GM23338 (cell line): ENCODE results near the gene OVCA2. TPM values are rescaled to one million over a fixed set of nuclear protein-coding genes. Genes with fewer than 3 reads are reported as not detected.

ENCODE experiments used
- ATAC-seq: fragments of 200-7000 bp; cut with Tn5 transposase; 3 replicates; pipeline ENCODE4 v1.9.1; 2020
- DNase-seq: peaks from one replicate; pipeline ENCODE4 v3.0.0-alpha.2; 2015; ENCODE audit warnings: low spot score
- H2AFZ ChIP-seq: fragments of 200-600 bp; sonication (generic); 2 replicates; pipeline ENCODE4 v1.8.0; 2016; ENCODE audit warnings: antibody characterized with exemption, mild to moderate bottlenecking, moderate library complexity
- H3F3A ChIP-seq: fragments of 200-600 bp; sonication (generic); replicated peaks from 2 replicates; pipeline ENCODE4 v1.8.0; 2017; ENCODE audit warnings: antibody characterized with exemption, mixed run types, low read depth
- H3K27ac ChIP-seq: fragments of 200-600 bp; sonication (generic); 2 replicates; pipeline ENCODE4 v1.6.1; 2016; ENCODE audit warnings: low read depth
- H3K27me3 ChIP-seq: fragments of 200-600 bp; sonication (generic); 2 replicates; pipeline ENCODE4 v1.8.0; 2016; ENCODE audit warnings: mild to moderate bottlenecking, mixed run types, moderate library complexity; ENCODE audit not compliant: insufficient read depth
- H3K36me3 ChIP-seq: fragments of 200-600 bp; sonication (generic); 2 replicates; pipeline ENCODE4 v1.8.0; 2016; ENCODE audit warnings: mild to moderate bottlenecking; ENCODE audit not compliant: insufficient read depth
- H3K4me1 ChIP-seq: fragments of 200-600 bp; sonication (generic); 2 replicates; pipeline ENCODE4 v1.8.0; 2016; ENCODE audit warnings: mild to moderate bottlenecking, moderate library complexity; ENCODE audit not compliant: insufficient read depth
- H3K4me2 ChIP-seq: fragments of 200-600 bp; sonication (generic); 2 replicates; pipeline ENCODE4 v1.7.1; 2017; ENCODE audit warnings: mixed run types
- H3K4me3 ChIP-seq: fragments of 200-600 bp; sonication (generic); 2 replicates; pipeline ENCODE4 v1.6.1; 2016; ENCODE audit warnings: mixed run types
- H3K79me2 ChIP-seq: fragments of 200-600 bp; sonication (generic); replicated peaks from 2 replicates; pipeline ENCODE4 v1.8.0; 2017; ENCODE audit warnings: mild to moderate bottlenecking; ENCODE audit not compliant: insufficient read depth
- H3K9me2 ChIP-seq: fragments of 200-600 bp; sonication (generic); 2 replicates; pipeline ENCODE4 v1.8.0; 2017; ENCODE audit not compliant: insufficient read depth
- H4K20me1 ChIP-seq: fragments of 200-600 bp; sonication (generic); replicated peaks from 2 replicates; pipeline ENCODE4 v1.8.0; 2017; ENCODE audit warnings: mild to moderate bottlenecking; ENCODE audit not compliant: insufficient read depth
- H3K27ac Mint-ChIP-seq: 2 replicates; pipeline ENCODE4 v1.8.0; 2020; ENCODE audit warnings: inconsistent platforms, mild to moderate bottlenecking, moderate library complexity, mixed read lengths
- H3K27me3 Mint-ChIP-seq: 3 replicates; pipeline ENCODE4 v1.8.0; 2022; ENCODE audit warnings: low read depth, mild to moderate bottlenecking, moderate library complexity, mixed read lengths, inconsistent platforms; ENCODE audit not compliant: insufficient read depth, poor library complexity
- H3K36me3 Mint-ChIP-seq: 3 replicates; pipeline ENCODE4 v1.8.0; 2021; ENCODE audit warnings: low read depth, mild to moderate bottlenecking, inconsistent platforms, moderate library complexity, mixed read lengths
- H3K4me1 Mint-ChIP-seq: 3 replicates; pipeline ENCODE4 v1.8.0; 2020; ENCODE audit warnings: mild to moderate bottlenecking, inconsistent platforms, mixed read lengths
- H3K4me3 Mint-ChIP-seq: 3 replicates; pipeline ENCODE4 v1.8.0; 2021; ENCODE audit warnings: moderate library complexity, mild to moderate bottlenecking, inconsistent platforms, mixed read lengths
- H3K9me3 Mint-ChIP-seq: 3 replicates; pipeline ENCODE4 v1.8.0; 2020; ENCODE audit warnings: moderate library complexity, mild to moderate bottlenecking, inconsistent platforms, mixed read lengths
- CREB1 ChIP-seq: fragments of 250-450 bp; sonication (Bioruptor Pico); IDR thresholded peaks from 2 replicates; pipeline ENCODE4 v1.5.0; 2020; ENCODE audit warnings: low read depth, mild to moderate bottlenecking, moderate library complexity
- CTCF ChIP-seq, 2 experiments: fragments of 200-600 bp in 1 of 2; sonication (generic) in 1 of 2; conservative IDR thresholded peaks; 2 replicates each; pipeline versions ENCODE4 v1.5.1 to v1.6.1; 2016 to 2017; ENCODE audit warnings: antibody characterized with exemption in 2 of 2, low read depth in 2 of 2, mild to moderate bottlenecking in 2 of 2, moderate library complexity in 1 of 2
- EZH2 ChIP-seq: fragments of 200-600 bp; sonication (generic); IDR thresholded peaks from one replicate; pipeline ENCODE4 v1.8.0; 2017; ENCODE audit warnings: antibody characterized with exemption, mild to moderate bottlenecking, low read depth; ENCODE audit not compliant: unreplicated experiment
- EZH2phosphoT487 ChIP-seq: fragments of 200-600 bp; sonication (generic); IDR thresholded peaks from one replicate; pipeline ENCODE4 v1.8.1; 2018; ENCODE audit warnings: antibody characterized with exemption; ENCODE audit not compliant: unreplicated experiment
- JUNB ChIP-seq: IDR thresholded peaks from one replicate; pipeline ENCODE4 v1.6.1; 2016; ENCODE audit warnings: antibody characterized with exemption; ENCODE audit not compliant: unreplicated experiment
- NANOG ChIP-seq: IDR thresholded peaks from 2 replicates; pipeline ENCODE4 v1.6.1; 2016; ENCODE audit warnings: antibody characterized with exemption, borderline replicate concordance
- POLR2AphosphoS5 ChIP-seq: IDR thresholded peaks from 2 replicates; pipeline ENCODE4 v1.6.1; 2016; ENCODE audit warnings: antibody characterized with exemption, low read depth
- REST ChIP-seq: IDR thresholded peaks from one replicate; pipeline ENCODE4 v1.6.1; 2018; ENCODE audit warnings: antibody characterized with exemption; ENCODE audit not compliant: unreplicated experiment
- STAT1 ChIP-seq: IDR thresholded peaks from one replicate; pipeline ENCODE4 v1.6.1; 2016; ENCODE audit warnings: antibody characterized with exemption; ENCODE audit not compliant: unreplicated experiment
- ZNF114 ChIP-seq: fragments of 250-450 bp; sonication (Bioruptor Pico); IDR thresholded peaks from 2 replicates; pipeline ENCODE4 v1.5.0; 2020; ENCODE audit warnings: mild to moderate bottlenecking, moderate library complexity
- ZNF331 ChIP-seq: fragments of 250-450 bp; sonication (Bioruptor Pico); IDR thresholded peaks from 2 replicates; pipeline ENCODE4 v1.5.0; 2020; ENCODE audit warnings: low read depth, mild to moderate bottlenecking, moderate library complexity
- ZNF462 ChIP-seq: fragments of 250-450 bp; sonication (Bioruptor Pico); IDR thresholded peaks from 2 replicates; pipeline ENCODE4 v1.5.0; 2020; ENCODE audit warnings: mild to moderate bottlenecking, moderate library complexity
- polyA plus RNA-seq: library from polyadenylated mRNA; unstranded; fragments of >200 nt; fragmentation: Nextera tagmentation; extraction: Ambion mirVana; gene quantifications from 2 replicates; pipeline ENCODE4 v1.2.1, GENCODE V29; 2016
- total RNA-seq: library from RNA; depleted of rRNA; stranded (reverse); fragments of >200 nt; shearing (Covaris generic); gene quantifications from 2 replicates; pipeline ENCODE4 v1.2.3, GENCODE V29; 2014
- TF ChIP-seq, protein P1 (sequence below): IDR thresholded peaks from 2 replicates; pipeline ENCODE4 v1.6.1; 2016; ENCODE audit warnings: antibody characterized with exemption

OVCA2 gene
- total and polyA plus RNA-seq, 2 experiments from 2014 or later: 15.9 to 21.3 TPM

DNA sequence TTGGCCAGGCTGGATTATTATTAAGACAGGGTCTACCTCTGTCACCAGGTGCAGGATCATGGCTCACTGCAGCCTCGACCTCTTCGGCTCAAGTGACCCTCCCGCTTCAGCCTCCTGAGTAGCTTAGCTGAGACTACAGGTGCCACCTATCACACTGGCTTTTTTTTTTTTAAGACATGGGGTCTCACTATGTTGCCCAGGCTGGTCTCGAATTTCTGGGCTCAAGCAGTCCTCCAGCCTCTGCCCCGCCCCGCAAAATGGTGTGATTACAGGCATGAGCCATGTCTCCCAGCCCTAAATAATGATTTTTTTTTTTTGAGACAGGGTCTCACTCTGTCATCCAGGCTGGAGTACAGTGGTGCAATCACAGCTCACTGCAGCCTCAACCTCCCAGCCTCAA is 5.8 kb downstream of the OVCA2 start (continued):
- TF ChIP-seq, protein P1, sequence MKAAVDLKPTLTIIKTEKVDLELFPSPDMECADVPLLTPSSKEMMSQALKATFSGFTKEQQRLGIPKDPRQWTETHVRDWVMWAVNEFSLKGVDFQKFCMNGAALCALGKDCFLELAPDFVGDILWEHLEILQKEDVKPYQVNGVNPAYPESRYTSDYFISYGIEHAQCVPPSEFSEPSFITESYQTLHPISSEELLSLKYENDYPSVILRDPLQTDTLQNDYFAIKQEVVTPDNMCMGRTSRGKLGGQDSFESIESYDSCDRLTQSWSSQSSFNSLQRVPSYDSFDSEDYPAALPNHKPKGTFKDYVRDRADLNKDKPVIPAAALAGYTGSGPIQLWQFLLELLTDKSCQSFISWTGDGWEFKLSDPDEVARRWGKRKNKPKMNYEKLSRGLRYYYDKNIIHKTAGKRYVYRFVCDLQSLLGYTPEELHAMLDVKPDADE: no peak

GRCh38 chr17:2048805-2049204 is 7.0 kb downstream of the OVCA2 start:
- Histone ChIP-seq H3K4me3 (no peak overlapping the region), H3K27ac (no peak overlapping the region), H3K9me2 (no peaks in the 10 kb centered on the region), H3K27me3 (peaks cover 80% of the 10 kb centered on the region), H2AFZ (no peak overlapping the region), H3K4me2 (no peak overlapping the region), H3K79me2 (no peaks in the 10 kb centered on the region), H3K36me3 (no peaks in the 10 kb centered on the region), H3F3A (peaks cover 12% of the 10 kb centered on the region; the same call in 1 of the 2 replicates), H3K4me1 (no peaks in the 10 kb centered on the region), H4K20me1 (no peaks in the 10 kb centered on the region; the same call in 1 of the 2 replicates)
- Mint-ChIP-seq H3K4me3 (peak overlapping the region; percentile 64), H3K9me3 (no peaks in the 10 kb centered on the region; the same call in 2 of the 3 replicates), H3K36me3 (peaks cover 6% of the 10 kb centered on the region; the same call in 2 of the 3 replicates), H3K27me3 (peaks cover 47% of the 10 kb centered on the region), H3K4me1 (no peaks in the 10 kb centered on the region; the same call in 2 of the 3 replicates), H3K27ac (no peak overlapping the region)
- DNase-seq (no peak), ATAC-seq (no peak)
- TF ChIP-seq ZNF462 (CRISPR knock-in tag): no peak
- no peak for TF ChIP-seq ZNF331 (CRISPR knock-in tag)
- no peak for TF ChIP-seq ZNF114
- TF ChIP-seq EZH2phosphoT487: no peak
- TF ChIP-seq EZH2: no peak
- TF ChIP-seq POLR2AphosphoS5: no peak
- TF ChIP-seq CTCF (conservative IDR thresholded peaks at IDR 0.05; ENCODE audit: low read depth in 2 of 2): no peak
- TF ChIP-seq NANOG: no peak
- TF ChIP-seq JUNB: no peak
- TF ChIP-seq REST: no peak
- TF ChIP-seq STAT1: no peak
- no peak for TF ChIP-seq CREB1 (CRISPR knock-in tag)
